Adrenal gland (tissue), 12 donors: ENCODE results near the gene ALPK1. TPM values are rescaled to one million over a fixed set of nuclear protein-coding genes. Genes with fewer than 3 reads are reported as not detected.

Experiments used
- DNase-seq, 7 donors: peaks; one replicate each; pipeline ENCODE4 v3.0.0-alpha.2; 2019 to 2020
- H3K27ac ChIP-seq, 5 donors: fragments of 200-600 bp; sonication (generic) in 4 of 5; 1 replicate in 3 of 5; 2 replicates in 2 of 5; pipeline versions ENCODE4 v1.5.1 to v1.8.0; 2016 to 2020; ENCODE audit warnings: mild to moderate bottlenecking in 1 of 5
- H3K27me3 ChIP-seq: fragments of 200-600 bp; 2 replicates; pipeline ENCODE4 v1.8.0; 2021
- H3K36me3 ChIP-seq, 2 donors: fragments of 200-600 bp; replicated peaks in 1 of 2; 1 replicate in 1 of 2; 2 replicates in 1 of 2; pipeline versions ENCODE4 v1.5.1 to v1.8.0; 2018 to 2022
- H3K4me1 ChIP-seq, 2 donors: fragments of 200-600 bp; replicated peaks in 1 of 2; 1 replicate in 1 of 2; 2 replicates in 1 of 2; pipeline versions ENCODE4 v1.5.1 to v1.8.0; 2018 to 2021
- H3K4me3 ChIP-seq, 4 donors: fragments of 200-600 bp; sonication (generic) in 3 of 4; one replicate each; pipeline ENCODE4 v1.5.1; 2016 to 2018
- H3K9me3 ChIP-seq, 3 donors: fragments of 200-600 bp; sonication (generic) in 1 of 3; replicated peaks in 1 of 3; 1 replicate in 2 of 3; 2 replicates in 1 of 3; pipeline versions ENCODE4 v1.5.1 to v1.8.0; 2016 to 2021
- POLR2A ChIP-seq, 2 donors: fragments of 450-650 bp; IDR thresholded peaks; one replicate each; pipeline ENCODE4 v1.6.1; 2017; ENCODE audit warnings: antibody characterized with exemption in 2 of 2, mild to moderate bottlenecking in 2 of 2, moderate library complexity in 1 of 2
- WGBS, 4 donors: extraction: QIAGEN DNeasy Blood & Tissue Kit in 2 of 4; methylation state at CpG; one replicate each; pipeline versions ENCODE4 v1.1.5 to v1.1.7; 2013 to 2017; 5-methylcytosine and 5-hydroxymethylcytosine counted together
- intact Hi-C, 2 donors: fragments of 100-400 bp; cut with DNase I; formaldehyde crosslinking; loops; one replicate each; pipeline versions ENCODE4 v1.14.1 to v1.15.0; 2022 to 2023
- polyA plus RNA-seq, 3 donors: library from polyadenylated mRNA; stranded (reverse); fragments of 200-250 nt in 2 of 3; fragments of 350-450 nt in 1 of 3; fragmentation: Illumina TruSeq in 1 of 3; extraction: RNeasy Lipid Tissue Mini Kit (QIAGEN cat#74804) in 1 of 3; gene quantifications; one replicate each; pipeline ENCODE4 v1.2.3, GENCODE V29; 2013 to 2014
- total RNA-seq, 9 donors: library from RNA; depleted of rRNA in 4 of 9; stranded (reverse); fragments of >200 nt in 4 of 9; fragments of 120-200 nt in 1 of 9; fragmentation: NEBNext Ultra II Directional in 1 of 9; extraction: Animal tissue kit (Norgen Biotek cat#: 25700) in 1 of 9; gene quantifications; one replicate each; pipeline versions ENCODE4 v1.1.0 to v1.2.4, GENCODE V29; 2013 to 2023
- TF ChIP-seq, protein P1 (sequence below), 6 experiments: fragments of 450-650 bp in 4 of 6; fragments of 200-600 bp in 2 of 6; sonication (generic) in 1 of 6; IDR thresholded peaks; 1 replicate in 5 of 6; 2 replicates in 1 of 6; pipeline versions ENCODE4 v1.5.1 to v1.8.0; 2016 to 2021; ENCODE audit warnings: antibody characterized with exemption in 6 of 6, mild to moderate bottlenecking in 2 of 6, moderate library complexity in 1 of 6
- donor health status: healthy with polysubstance abuse.
- donor health status: Bipolar disorder and iron deficiency.
- donor health status: DM: yes; HTN: yes; CAD: no.
- donor health status: DM: no; HTN: no; CAD: no.
- donor health status: DM: no; HTN: no; CAD: no.
- donor health status: DM: yes; HTN: yes; CAD: no.

Gene ALPK1
- total and polyA plus RNA-seq, 12 donors: 6.0 to 50.4 (median 14.4) TPM

DNA sequence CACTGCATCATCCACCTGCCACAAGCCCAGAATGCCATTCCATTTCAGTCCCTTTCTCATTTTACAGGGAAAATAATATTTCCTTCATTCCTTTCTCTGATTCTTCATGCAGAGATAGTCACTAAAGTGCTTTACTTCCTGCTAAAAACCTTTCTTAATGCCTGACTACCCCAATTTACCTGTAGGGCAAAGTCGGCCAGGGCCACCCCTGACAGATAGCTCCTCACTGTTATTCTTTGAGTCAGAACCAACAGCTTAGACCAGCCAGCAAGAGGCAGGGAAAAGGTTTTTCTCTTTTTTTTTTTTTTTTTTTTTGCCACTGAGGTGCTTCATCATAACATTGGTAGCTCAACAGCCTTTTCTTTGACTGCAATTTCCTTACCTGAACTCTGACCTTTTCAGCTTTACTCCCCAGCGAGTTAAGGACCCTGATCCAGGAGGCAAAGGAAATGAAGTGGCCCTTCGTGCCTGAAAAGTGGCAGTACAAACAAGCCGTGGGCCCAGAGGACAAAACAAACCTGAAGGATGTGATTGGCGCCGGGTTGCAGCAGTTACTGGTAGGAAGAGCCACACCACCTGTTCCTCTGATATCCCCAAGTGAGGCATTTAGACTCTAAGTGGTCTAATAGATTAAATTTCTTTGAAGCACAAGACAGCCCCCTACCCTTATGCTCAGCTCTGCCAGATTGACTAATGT, 85.0 kb downstream of the ALPK1 start:
- Histone ChIP-seq H3K4me1 (no peaks in the 10 kb centered on the region), H3K27ac (no peak overlapping the region), H3K9me3 (no peaks in the 10 kb centered on the region), H3K36me3 (peaks cover 0 to 12% of the 10 kb centered on the region in 2 donors), H3K4me3 (no peak overlapping the region), H3K27me3 (no peaks in the 10 kb centered on the region)
- WGBS, 4 donors: 88 to 92% (median 91%) methylated on average over 6 of the region's 6 CpGs
- TF ChIP-seq, protein P1, sequence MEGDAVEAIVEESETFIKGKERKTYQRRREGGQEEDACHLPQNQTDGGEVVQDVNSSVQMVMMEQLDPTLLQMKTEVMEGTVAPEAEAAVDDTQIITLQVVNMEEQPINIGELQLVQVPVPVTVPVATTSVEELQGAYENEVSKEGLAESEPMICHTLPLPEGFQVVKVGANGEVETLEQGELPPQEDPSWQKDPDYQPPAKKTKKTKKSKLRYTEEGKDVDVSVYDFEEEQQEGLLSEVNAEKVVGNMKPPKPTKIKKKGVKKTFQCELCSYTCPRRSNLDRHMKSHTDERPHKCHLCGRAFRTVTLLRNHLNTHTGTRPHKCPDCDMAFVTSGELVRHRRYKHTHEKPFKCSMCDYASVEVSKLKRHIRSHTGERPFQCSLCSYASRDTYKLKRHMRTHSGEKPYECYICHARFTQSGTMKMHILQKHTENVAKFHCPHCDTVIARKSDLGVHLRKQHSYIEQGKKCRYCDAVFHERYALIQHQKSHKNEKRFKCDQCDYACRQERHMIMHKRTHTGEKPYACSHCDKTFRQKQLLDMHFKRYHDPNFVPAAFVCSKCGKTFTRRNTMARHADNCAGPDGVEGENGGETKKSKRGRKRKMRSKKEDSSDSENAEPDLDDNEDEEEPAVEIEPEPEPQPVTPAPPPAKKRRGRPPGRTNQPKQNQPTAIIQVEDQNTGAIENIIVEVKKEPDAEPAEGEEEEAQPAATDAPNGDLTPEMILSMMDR (IDR thresholded peaks at IDR 0.05): no peak
- TF ChIP-seq POLR2A (IDR thresholded peaks at IDR 0.05): no peak
- intact Hi-C loops: no loop called here
- no peak for DNase-seq

DNA sequence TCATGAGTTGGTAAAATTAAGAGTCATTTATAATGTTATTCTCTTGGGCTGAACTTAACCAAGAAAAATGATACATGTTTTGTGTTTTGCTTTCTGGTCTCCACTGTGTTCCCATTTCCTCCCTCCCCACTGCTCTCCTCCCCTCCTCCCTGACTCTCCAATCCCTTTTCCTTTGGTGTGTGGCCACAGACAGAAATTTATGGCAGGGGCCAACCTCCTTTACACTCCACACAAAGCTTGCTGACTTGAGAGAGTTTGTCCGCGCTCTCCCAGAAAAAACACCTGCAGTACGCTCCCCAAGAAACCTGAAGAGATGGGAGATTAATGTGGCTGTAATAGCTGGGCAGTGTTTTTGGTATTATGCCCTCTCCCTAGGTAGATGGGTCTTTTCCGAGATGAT, 88.9 kb downstream of the ALPK1 start:
- no peak overlapping the region for H3K27ac ChIP-seq
- intact Hi-C loops: no loop called here

DNA sequence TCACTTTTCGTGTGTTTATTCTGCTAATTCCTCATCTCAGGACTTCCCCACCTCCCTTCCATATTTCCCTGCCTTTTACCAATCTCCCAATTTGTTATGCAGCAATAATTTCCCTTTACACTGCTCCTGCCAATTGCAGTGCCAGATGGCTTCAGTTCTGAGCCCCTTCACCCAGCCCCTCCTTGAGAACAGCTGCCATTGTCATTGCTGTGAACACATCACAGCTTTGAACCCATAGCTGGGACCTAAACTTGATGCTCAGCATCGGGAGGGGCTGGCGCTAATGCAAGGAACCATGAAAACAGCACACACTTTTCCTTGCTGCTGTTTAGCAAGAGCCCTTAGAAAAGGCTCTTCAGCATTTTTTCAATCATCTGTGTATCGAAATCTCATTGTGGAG, 104.9 kb downstream of the ALPK1 start:
- no peaks in the 10 kb centered on the region for H3K27me3 ChIP-seq
- H3K4me3 ChIP-seq: no peak overlapping the region
- H3K4me1 ChIP-seq: no peaks in the 10 kb centered on the region
- 83 to 100% (median 93%) methylated on average over 4 of the region's 4 CpGs for WGBS, 4 donors
- no peaks in the 10 kb centered on the region for H3K36me3 ChIP-seq
- intact Hi-C loops: no loop called here
- DNase-seq: no peak
- no peak overlapping the region for H3K27ac ChIP-seq
- no peaks in the 10 kb centered on the region for H3K9me3 ChIP-seq
- TF ChIP-seq, protein P1 (IDR thresholded peaks at IDR 0.05): no peak
- no peak for TF ChIP-seq POLR2A (IDR thresholded peaks at IDR 0.05)

More for the DNA sequence above, 88.9 kb downstream of the ALPK1 start:
- Histone ChIP-seq H3K4me1 (no peaks in the 10 kb centered on the region), H3K9me3 (no peaks in the 10 kb centered on the region), H3K27me3 (no peaks in the 10 kb centered on the region), H3K36me3 (no peaks in the 10 kb centered on the region), H3K4me3 (no peak overlapping the region)
- WGBS, 4 donors: 92 to 93% (median 92%) methylated on average over 4 of the region's 4 CpGs
- no peak for DNase-seq
- TF ChIP-seq, protein P1 (IDR thresholded peaks at IDR 0.05): no peak
- no peak for TF ChIP-seq POLR2A (IDR thresholded peaks at IDR 0.05)

DNA sequence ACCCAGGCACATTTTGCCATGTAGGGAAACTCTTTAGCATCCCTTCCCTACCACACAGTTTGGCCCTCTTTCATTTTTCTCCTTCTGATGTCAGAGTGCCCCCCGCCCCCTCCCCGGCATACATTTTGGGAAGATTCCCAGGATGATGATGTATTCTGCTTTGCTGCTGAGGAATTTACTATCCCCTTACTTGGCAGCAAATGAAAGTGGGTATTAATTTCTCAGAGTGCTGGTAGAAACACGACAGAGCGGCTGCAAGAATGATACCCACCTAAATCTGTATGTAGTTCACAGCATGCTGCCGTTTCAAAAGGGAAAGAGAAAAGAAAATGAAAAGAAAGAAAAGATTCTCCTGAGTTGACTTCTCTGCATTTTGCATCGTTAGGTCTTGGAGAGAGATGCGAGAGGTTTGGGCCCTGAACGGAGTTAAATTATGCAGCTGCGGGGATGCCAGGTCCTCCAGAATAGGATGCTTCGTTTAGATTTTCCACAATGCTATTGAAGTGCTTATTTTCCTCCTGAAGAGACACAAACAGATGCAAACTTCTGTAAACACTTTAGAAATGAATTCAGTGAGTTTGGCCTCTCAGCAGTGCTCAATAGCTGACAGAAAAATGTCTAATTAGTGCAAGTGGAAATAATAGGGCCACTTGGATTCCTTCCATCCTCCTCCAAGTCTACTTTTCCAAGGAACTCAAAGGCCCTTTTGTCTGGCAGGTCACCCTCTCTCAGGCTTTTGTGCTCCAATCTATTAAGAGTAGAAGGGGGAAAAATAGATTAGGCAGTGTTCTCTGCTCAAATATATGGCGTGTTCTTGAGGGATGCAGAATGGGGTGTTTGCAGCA, 106.2 kb downstream of the ALPK1 start:
- Histone ChIP-seq H3K27me3 (no peaks in the 10 kb centered on the region), H3K4me3 (no peak overlapping the region), H3K9me3 (no peaks in the 10 kb centered on the region), H3K36me3 (no peaks in the 10 kb centered on the region), H3K4me1 (no peaks in the 10 kb centered on the region), H3K27ac (no peak overlapping the region)
- DNase-seq: no peak
- intact Hi-C loops: no loop called here
- 67 to 73% (median 72%) methylated on average over 11 of the region's 11 CpGs for WGBS, 4 donors
- TF ChIP-seq, protein P1 (IDR thresholded peaks at IDR 0.05): no peak
- no peak for TF ChIP-seq POLR2A (IDR thresholded peaks at IDR 0.05)
